ENCODE measurements around the gene MCEMP1. TPM values are rescaled to one million over a fixed set of nuclear protein-coding genes. Genes with fewer than 3 reads are reported as not detected.

Gene MCEMP1
- total RNA-seq, 3 donors from 2014 or later: not detected

Other genes starting within 250 kb of the MCEMP1 start
- 1 to 10 TPM in 1 of 3 donors, under 1 TPM in 2; 0.76 to 1.1 (median 0.90) TPM for gene PEX11G, start 188.1 kb upstream of the MCEMP1 start, total RNA-seq
- gene ZNF358, start 161.0 kb upstream of the MCEMP1 start, total RNA-seq: 1 to 10 TPM; 4.8 to 5.6 (median 5.1) TPM
- 10 to 100 TPM; 20.5 to 27.4 (median 22.6) TPM for gene MCOLN1, start 154.5 kb upstream of the MCEMP1 start, total RNA-seq
- 100 to 1,000 TPM; 106 to 121 (median 107) TPM for gene PNPLA6, start 141.4 kb upstream of the MCEMP1 start, total RNA-seq
- gene CAMSAP3, start 81.2 kb upstream of the MCEMP1 start, total RNA-seq: under 1 TPM; 0.34 to 0.38 (median 0.38) TPM
- 10 to 100 TPM; 64.6 to 76.1 (median 67.2) TPM for gene XAB2, start 47.5 kb upstream of the MCEMP1 start, total RNA-seq
- 100 to 1,000 TPM; 107 to 132 (median 128) TPM for gene PET100, start 47.3 kb upstream of the MCEMP1 start, total RNA-seq
- gene PCP2, start 43.4 kb upstream of the MCEMP1 start, total RNA-seq: under 1 TPM in 1 of 3 donors, not detected in 2; 0.37 TPM
- 100 to 1,000 TPM; 113 to 119 (median 114) TPM for gene STXBP2, start 40.0 kb upstream of the MCEMP1 start, total RNA-seq
- not detected for gene RETN, start 8.0 kb upstream of the MCEMP1 start, total RNA-seq
- gene TRAPPC5, start 3.7 kb downstream of the MCEMP1 start, total RNA-seq: 100 to 1,000 TPM in 1 of 3 donors, 10 to 100 TPM in 2; 81.3 to 112 (median 89.8) TPM
- 10 to 100 TPM in 2 of 3 donors, 1 to 10 TPM in 1; 6.9 to 52.7 (median 20.5) TPM for gene FCER2, start 25.0 kb downstream of the MCEMP1 start, total RNA-seq
- gene CLEC4G, start 55.0 kb downstream of the MCEMP1 start, total RNA-seq: not detected
- gene CD209, start 70.4 kb downstream of the MCEMP1 start, total RNA-seq: not detected
- gene CLEC4M, start 86.2 kb downstream of the MCEMP1 start, total RNA-seq: not detected
- gene EVI5L, start 153.1 kb downstream of the MCEMP1 start, total RNA-seq: 1 to 10 TPM; 6.6 to 7.5 (median 7.1) TPM
- gene PRR36, start 197.3 kb downstream of the MCEMP1 start, total RNA-seq: under 1 TPM in 2 of 3 donors, not detected in 1; 0.05 to 0.08 TPM
- gene LRRC8E, start 211.4 kb downstream of the MCEMP1 start, total RNA-seq: under 1 TPM in 1 of 3 donors, not detected in 2; 0.05 TPM
- gene MAP2K7, start 226.8 kb downstream of the MCEMP1 start, total RNA-seq: 10 to 100 TPM; 40.4 to 44.0 (median 43.3) TPM
- 1 to 10 TPM in 2 of 3 donors, under 1 TPM in 1; 0.74 to 2.4 (median 1.4) TPM for gene TGFBR3L, start 237.7 kb downstream of the MCEMP1 start, total RNA-seq
- gene SNAPC2, start 243.2 kb downstream of the MCEMP1 start, total RNA-seq: 10 to 100 TPM; 16.7 to 20.0 (median 18.8) TPM
- 1 to 10 TPM in 1 of 3 donors, under 1 TPM in 2; 0.71 to 1.4 (median 0.95) TPM for gene CTXN1, start 249.0 kb downstream of the MCEMP1 start, total RNA-seq

All from activated T-cell treated with anti-CD3 and anti-CD28 coated beads, Interleukin-2, amount 50 U/mL, for 4 hours (primary cell).